NCI-H2081 (cell line): ENCODE measurements around the gene GRK5.
"Not testable (repeated sequence)": the region's sequence is repeated elsewhere in the genome, so short reads cannot be mapped to it uniquely, and the experiment has no call there.

ENCODE experiments used
- DNase-seq, 2 experiments: peaks; one replicate each; lab custom pipeline; 2025; lab: John Stamatoyannopoulos, UW

GRK5 gene

DNA sequence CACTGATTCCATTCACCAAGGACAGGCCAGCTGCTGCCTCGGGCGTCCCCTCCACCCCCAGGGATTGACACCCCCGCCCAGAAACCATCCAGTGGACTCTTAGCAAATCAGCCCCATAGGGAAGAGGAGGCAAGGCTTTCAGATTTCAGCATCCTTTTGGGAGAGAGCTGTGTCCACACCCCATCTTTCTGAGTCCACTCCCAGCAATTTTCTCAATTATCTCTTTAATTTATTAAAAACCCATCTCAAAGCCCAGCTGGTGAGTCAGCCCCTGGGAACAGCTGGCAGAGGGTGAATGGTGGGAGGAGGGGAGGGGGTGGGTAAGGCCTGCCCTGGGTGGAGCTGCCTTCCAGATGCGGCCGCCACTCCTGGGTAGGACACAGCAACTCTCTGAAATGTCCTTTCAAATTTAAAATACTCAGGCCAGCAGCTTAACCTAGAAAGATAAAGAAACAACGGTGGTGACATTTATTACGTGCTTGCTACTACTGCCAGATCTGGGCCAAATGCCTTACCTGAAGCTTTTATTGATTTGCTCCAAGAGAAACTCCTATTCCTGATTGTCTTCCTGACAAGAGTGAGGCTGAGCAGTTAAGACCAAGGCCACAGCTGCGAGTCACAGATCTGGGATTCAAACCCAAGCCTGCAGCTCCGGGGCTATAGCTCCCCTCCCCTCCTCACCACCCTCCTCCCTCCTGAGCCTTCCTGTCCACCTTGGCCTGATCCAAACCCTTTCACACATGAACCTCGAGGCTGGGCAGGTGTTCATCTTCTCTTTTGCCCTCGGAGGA is 214.7 kb downstream of the GRK5 start:
- DNase-seq: no peak

DNA sequence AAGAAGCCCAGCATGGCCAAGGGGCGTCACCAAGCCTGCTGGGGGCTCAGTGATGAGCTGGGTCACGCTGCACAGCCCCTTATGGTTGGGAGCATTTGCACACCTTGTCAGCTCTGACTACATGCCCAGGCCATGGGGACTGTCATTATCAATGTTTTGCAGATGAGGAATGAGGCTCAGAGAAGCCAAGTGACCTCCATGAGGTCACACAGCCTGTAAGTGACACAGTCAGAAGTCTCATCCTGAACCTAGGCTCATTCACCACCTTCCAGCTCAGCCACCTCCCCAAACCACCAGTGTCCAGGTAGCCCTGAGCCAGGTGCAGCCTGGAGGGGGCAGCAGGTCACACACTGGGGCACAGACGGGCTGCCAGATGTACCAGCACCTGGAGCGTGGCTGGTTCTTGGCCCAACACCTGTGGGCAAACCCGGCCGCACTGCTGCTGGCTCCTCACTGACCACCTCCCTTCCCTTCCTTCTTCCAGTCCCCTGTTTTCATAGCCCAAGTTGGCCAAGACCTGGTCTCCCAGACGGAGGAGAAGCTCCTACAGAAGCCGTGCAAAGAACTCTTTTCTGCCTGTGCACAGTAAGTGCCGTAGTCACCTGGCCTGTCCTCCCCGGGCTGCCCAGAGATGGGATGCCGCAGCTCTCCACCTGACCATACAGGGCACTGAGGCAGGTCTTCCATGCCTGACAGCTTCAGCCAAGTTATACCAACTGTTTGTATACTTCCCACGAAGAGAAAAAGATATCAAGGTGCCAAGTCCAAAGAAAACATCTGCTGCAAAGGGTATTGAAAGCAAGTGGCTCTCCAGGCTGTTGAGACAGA is 215.5 kb downstream of the GRK5 start:
- DNase-seq: no peak

- DNase-seq: no peak
Observed at GRCh38 chr10:119423510-119424257, 216.3 kb downstream of the GRK5 start.

- no peak for DNase-seq
Observed at GRCh38 chr10:119424258-119424975, 217.0 kb downstream of the GRK5 start.

- DNase-seq: no peak
Observed at GRCh38 chr10:119425102-119425880, 217.9 kb downstream of the GRK5 start.

GRCh38 chr10:119425881-119426170 is 218.5 kb downstream of the GRK5 start:
- no peak for DNase-seq

GRCh38 chr10:119426699-119427098 is 219.3 kb downstream of the GRK5 start:
- DNase-seq: no peak

DNA sequence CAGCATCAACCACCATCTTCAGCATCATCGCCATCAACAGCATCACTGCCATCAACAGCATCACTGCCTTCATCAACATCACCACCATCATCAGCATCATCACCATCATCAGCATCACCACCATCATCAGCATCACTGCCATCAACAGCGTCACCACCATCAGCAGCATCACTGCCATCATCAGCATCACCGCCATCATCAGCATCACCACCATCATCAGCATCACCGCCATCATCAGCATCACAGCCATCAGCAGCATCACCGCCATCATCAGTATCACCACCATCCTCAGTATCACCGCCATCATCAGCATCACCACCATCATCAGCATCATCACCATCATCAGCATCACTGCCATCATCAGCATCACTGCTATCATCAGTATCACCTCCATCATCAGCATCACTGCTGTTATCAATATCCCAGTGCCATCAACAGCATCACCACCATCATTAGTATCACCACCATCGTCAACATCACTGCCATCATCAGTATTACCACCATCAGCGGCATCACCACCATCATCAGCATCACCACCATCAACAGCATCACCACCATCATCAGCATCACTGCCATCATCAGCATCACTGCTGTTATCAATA is 220.0 kb downstream of the GRK5 start:
- DNase-seq: no peak

- no peak for DNase-seq
Observed at GRCh38 chr10:119428789-119429188, 221.4 kb downstream of the GRK5 start.

DNA sequence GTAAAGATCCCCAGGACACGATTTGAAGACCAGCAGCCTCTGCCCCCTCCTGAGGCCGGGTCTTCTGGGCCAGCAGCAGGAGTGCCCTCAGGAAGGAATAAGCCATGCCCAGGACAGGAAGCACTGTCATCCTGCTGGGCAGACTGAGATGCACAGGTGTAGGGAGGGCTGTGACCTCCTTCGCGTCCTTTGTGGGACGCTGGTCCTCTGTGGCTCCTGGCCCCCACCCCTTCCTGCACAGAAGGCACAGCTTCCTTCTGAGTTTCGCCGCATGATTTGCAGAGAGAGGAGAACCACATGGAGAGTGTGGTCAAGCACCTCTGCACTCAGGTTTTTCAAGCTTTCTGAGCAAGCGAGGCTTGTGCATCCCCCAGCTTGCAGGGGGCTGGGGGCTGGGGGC is 222.4 kb downstream of the GRK5 start:
- DNase-seq: no peak

DNA sequence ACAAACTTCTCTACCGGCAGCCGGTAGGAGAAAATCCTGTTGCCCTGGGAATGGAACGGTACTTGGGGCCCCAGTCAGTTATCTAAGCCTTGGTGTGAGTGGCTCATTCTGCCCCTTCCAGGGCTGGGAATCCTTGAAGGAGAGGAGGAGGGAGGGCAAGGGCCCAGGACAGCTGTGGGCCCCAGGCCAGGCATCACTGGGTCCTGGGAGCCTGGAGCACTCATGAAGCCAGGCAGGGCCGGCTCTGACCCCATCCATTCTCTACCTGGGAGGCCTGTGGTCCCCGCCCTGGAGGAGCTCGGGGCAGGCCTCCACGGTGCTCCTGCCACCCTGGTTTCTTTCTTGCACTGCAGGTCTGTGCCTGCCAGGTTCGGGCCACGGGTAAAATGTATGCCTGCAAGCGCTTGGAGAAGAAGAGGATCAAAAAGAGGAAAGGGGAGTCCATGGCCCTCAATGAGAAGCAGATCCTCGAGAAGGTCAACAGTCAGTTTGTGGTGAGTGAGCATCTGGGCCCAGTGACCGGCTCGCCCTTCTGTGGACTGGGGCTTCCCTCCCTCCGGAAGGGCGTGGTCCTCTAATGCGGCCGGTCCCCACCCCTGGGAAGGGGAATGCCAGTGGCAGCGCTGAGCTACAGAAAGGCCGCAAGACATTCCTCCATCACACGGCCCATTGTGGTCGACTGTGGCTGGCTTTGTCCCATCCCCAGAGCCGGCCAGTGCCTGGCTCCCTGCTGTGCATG is 223.8 kb downstream of the GRK5 start:
- no peak for DNase-seq

GRCh38 chr10:119431773-119432135 is 224.4 kb downstream of the GRK5 start:
- DNase-seq: no peak

DNA sequence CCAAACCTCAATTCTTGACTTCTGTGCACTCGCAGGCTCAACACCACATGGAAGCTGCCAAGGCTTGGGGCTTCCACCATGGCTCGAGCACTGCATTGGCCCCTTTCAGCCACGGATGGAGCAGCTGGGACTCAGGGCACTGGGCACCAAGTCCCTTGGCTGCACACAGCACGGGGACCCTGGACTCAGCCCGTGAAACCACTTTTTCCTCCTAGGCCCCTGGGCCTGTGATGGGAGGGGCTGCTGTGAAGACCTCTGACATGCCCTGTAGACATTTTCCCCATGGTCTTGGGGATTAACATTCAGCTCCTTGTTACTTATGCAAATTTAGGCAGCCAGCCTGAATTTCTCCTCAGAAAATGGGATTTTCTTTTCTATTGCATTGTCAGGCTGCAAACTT is 227.6 kb downstream of the GRK5 start:
- not testable (repeated sequence) for DNase-seq

GRCh38 chr10:119438717-119439116 is 231.3 kb downstream of the GRK5 start:
- DNase-seq: no peak

DNA sequence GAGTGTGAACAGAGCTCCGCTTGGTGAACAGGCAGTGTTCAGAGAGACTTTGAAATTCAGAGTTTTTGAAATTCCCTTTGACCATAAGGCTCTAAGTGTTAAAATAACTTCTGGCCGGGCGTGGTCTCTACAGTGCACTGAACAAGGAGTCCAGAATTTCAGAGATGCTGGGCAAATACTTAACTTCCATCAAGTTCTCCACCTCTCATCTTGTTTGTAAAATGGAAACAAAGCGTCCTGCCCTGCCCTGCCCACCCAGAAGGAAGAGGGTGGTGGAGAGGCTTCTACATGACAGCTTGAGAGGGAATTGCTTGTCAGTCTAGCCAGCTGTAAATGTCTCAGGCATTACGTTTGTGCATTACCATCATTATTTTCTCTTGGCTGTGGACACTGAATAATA is 232.6 kb downstream of the GRK5 start:
- DNase-seq: no peak

DNA sequence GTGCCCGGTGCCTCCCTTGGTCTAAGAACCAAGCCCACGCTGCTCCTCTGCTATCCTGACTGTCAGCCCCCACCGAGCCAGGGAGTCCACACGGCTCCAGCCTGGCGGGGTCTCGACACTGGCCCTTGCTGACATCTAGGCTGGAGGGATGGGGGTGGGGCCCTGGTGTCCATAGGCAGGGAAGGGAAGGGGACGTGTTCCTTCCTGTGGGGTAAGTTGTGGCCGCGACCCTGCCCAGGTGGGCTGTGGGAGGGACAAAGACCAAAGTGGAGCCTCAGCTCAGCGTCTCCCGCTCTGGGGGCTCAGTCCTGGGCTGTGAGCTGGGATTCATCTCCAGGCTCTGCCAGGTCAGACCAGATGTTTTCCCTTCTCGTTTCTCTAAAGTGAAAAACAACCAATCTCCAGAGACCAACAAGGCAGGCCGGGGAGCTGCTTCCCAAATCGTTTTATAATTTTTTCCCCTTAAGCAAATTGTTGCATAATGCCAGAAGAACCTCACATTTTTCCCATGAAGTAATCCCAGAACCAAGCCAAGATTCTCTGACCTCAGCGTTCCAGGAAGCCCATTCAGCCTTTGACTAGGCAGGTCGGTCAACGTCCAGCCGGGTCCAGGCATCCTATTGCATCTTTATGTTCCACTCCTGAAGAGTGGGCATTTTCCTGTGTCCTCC is 233.9 kb downstream of the GRK5 start:
- DNase-seq: no peak

- DNase-seq: no peak
Observed at GRCh38 chr10:119441921-119442757, 234.8 kb downstream of the GRK5 start.

- no peak for DNase-seq
Observed at GRCh38 chr10:119442758-119443060, 235.3 kb downstream of the GRK5 start.

- no peak for DNase-seq
Observed at GRCh38 chr10:119443441-119443840, 236.1 kb downstream of the GRK5 start.
